Islet of Langerhans (tissue), 1 donor: ENCODE data around the gene BANF1.
"Not testable (repeated sequence)": the region's sequence is repeated elsewhere in the genome, so short reads cannot be mapped to it uniquely, and the experiment has no call there.

Experiments
- FAIRE-seq: peaks from one replicate; lab custom pipeline; 2011; peaks lifted over from hg19 to GRCh38; lab: Jason Lieb, UNC

The BANF1 gene

DNA sequence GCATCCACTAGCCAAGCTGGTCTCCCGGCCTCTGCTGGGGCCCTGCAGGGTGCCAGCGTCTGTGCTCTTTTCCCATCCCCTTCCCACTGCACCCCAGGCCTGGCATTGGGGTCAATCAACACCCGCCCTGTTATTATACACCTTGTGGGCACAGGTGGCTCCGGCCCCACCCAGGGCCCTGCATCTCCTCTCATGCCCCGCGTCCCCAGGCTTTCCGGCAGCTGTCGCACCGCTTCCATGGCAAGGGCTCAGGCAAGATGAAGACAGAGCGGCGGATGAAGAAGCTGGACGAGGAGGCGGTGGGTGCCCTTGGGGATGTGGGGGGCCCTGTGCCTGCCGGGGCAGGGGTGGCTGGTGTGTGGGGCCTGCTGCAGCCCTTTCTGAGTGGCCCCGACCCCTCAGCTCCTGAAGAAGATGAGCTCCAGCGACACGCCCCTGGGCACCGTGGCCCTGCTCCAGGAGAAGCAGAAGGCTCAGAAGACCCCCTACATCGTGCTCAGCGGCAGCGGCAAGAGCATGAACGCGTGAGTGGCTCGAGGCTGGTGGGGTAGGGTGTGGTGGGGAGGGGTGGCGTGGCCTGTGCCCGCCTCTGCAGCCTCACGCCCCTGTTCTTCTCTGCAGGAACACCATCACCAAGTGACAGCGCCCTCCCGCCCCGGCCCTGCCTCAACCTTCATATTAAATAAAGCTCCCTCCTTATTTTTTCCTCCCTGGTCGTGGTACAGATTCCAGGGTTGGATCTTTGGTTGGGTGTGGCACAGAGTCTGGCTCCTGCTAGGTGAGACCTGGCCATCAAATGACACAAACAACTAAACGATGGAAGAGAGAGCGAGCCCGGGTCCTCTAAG lies 23.7 kb upstream of the BANF1 start:
- FAIRE-seq, result no peak

- FAIRE-seq, result no peak
Observed at GRCh38 chr11:65979261-65979759, 23.0 kb upstream of the BANF1 start.

DNA sequence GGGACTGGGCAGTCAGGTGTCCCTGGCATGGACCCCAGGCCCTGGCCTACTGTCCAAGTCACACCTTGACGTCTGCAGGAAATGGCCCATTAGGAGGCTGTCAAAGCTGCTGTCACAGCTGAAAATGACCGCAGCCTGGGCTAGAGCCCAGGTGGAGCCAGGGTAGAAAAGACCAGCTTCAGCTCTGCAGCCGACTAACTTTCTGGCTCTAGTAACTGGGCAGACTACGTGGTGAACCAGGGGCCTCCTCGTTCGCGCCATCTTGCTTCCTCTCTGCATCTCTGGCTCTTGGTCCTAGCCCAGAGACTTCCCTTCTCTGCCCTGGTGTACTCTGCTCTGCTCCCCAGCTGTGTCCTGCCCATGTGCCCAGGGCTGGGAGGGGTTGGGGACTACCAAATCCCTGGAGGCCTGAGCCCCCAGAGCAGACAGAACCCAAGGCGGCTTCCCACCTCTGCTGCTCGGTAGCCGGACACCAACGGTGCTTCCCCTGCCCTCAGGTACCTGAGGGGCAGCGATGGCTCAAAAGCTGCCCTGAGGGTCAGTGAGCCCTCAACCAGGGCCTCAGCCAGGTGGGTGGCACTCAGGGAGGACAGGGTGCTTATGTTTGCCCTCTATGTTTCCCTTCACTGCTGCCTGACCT lies 21.1 kb upstream of the BANF1 start:
- no peak for FAIRE-seq

GRCh38 chr11:65981972-65982823 lies 20.1 kb upstream of the BANF1 start:
- FAIRE-seq, result no peak

DNA sequence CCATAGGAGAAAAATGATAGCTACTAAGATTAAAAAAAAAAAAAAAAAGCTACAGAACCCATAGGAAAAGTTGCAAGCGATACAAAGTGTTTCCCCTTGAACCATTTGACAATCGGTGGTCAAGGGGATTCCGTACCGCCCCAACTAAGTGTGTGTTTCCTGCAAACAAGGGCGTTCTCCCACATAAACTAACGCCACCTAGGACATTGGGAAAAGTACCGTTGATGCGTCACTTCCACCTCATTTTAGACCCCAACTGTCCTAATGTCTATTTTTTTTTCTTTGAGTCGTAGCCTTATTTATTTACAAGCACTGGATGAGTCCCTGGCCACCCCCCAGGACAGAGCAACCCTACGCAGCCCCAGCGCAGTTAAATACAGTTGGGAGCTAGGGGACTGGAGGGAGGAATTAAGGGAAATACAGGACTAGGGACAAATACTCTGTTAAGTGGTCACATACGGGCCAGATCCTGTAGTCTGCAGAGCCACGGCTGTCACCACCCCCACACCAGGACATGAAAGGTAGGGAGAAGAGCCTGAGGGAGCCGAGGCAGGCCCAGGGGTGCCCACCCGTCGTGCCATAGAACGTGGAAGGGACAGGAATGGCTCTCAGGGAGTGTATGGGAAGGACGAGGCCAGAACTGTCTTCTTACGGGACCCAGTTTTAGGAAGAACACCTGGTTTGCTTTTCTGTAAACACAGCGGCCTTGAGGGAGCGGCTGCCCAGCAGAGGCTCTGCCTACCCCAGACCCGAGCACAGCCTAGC lies 19.3 kb upstream of the BANF1 start:
- FAIRE-seq, result no peak

- no peak for FAIRE-seq
Observed at GRCh38 chr11:65983589-65983987, 18.7 kb upstream of the BANF1 start.

DNA sequence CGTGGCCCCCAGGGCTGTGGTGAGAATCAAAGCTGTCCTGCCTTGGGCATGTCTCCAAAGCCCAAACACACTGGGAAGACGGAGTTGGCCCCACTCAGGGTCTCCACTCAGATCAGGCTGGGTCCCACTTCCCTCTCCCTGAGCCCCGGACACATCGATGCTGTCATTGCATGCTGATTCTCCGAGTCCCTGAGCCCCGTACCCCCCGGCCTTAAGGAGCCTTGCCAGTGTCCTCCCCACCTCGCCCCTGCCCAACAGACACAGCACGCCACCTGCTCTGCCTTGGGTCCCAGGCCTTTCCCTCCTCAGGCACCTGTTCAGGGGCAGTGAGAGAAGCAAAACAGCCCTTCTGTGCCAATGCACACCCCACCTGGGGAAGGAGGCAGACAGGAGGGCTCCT lies 15.0 kb upstream of the BANF1 start:
- FAIRE-seq, result no peak

- FAIRE-seq, result peak; percentile 88
Observed at GRCh38 chr11:65988791-65989592, 13.3 kb upstream of the BANF1 start.

- FAIRE-seq, result no peak
Observed at GRCh38 chr11:65992056-65992455, 10.2 kb upstream of the BANF1 start.

- no peak for FAIRE-seq
Observed at GRCh38 chr11:65997286-65997685, 5.0 kb upstream of the BANF1 start.

GRCh38 chr11:66002648-66003225 lies 434 bp downstream of the BANF1 start:
- FAIRE-seq, result no peak

DNA sequence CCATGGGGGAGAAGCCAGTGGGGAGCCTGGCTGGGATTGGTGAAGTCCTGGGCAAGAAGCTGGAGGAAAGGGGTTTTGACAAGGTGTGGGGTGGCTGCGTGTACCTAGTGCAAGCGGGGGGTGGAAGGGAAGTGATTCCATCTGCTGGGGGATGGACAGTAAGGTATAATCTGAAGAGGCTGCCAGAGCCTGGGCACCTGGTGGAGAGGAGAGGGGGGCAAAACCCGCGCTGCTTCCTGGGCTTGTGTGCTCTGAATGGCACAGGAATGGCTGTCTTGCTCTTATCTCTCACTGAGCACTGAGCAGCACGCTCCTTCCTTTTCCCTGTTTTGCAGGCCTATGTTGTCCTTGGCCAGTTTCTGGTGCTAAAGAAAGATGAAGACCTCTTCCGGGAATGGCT lies 988 bp downstream of the BANF1 start:
- no peak for FAIRE-seq

DNA sequence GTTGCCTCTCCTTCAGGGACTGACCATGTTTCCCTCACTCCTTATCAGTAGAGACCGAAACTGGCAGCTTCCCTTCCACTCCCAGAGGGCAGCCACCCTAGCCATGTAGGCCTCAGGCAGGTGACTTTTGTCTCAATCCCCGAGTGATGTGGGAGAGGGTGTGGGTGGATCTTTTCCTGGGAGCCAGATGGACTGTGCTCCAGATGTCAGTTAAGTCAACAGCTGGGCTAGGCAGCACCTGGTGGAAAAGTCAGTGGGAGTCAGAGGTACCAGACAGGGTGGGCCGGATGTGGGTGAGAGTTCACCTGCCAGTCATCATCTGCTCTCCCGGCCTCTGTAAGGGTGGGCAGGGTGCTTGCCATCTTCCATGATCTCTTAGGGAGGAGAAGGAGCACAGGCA lies 1.9 kb downstream of the BANF1 start:
- FAIRE-seq, result no peak

- FAIRE-seq, result no peak
Observed at GRCh38 chr11:66006134-66006890, 4.0 kb downstream of the BANF1 start.

DNA sequence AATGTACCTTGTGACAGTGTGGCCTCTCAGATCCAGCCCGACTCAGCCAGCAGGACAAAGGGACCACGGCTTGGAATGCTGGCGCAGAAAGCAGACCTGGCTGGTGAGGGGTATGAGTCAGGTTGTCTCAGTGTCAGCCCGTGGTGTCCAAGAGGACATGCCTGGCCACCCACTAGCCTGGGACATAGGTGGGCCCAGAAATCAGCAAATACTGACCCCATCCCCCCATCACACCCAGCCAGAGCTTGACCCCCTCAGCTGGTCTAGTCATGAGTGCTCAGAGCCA lies 4.5 kb downstream of the BANF1 start:
- FAIRE-seq, result no peak

DNA sequence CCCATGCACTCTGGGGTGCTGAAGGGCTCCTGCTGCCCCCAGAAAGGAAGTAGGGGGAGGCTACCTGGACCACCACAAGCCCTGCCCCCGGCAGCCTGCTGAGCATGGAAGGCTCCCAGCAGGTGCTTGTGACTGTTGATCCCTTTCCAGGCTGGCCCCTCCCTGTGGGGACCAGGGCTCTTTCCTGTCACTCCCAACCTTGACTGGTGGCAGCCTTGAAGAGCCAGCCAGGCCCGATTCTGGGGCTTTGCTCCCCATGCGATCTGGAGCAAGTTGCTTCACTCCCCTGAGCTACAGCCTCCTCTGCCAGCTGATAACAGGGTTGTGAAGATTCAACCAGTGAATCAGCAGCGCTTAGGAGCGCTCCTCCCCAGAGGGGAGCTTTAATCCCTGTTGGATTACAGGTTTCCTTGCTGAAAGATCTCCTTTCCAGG lies 4.9 kb downstream of the BANF1 start:
- FAIRE-seq, result no peak

DNA sequence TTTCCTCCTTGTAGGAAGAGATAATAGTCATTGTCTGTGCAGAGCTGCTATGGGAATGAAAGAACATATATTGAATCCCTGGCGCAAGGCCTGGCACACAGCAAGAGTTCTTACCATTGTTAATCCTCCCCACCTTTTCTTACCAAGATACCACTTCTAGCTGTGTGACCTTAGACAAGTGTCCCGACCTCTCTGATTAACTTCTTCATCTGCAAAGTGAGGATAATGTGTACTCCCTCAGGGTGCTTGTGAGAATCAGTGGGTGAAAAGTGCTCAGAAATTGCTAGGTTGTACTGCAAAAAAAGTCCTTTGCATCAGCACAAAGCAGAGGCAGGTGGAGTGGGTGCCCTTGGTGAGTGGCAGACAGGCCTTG lies 5.8 kb downstream of the BANF1 start:
- no peak for FAIRE-seq

DNA sequence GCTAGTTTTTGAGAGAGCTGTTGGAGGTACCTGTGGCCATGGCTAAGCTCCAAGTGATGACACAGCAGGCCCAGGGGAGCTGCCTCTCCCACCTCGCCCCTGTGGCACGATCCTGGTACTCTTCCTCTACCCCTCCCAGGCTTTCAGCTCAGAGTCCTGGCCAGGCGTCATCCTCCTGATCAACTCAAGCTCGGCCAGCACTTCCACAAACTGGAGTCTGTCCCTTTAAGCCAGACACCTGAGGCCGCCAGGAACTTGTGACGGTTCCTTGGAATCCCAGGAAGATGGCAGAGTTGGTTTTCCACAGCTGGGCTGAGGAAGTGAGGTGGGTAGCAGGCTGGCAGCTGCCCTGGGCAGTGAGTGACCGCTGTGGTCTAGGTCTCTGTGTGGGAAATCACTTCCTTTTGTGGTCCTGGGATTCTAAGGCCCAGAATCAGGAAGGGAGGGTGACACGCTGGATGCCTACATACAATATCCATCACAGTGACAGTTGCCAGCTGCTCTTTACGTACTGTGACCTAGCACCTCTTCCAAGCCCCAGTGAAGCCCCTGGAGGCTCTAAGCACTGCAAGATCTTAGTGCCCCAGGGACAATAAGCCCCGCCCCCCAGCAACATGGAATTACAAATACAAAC lies 6.3 kb downstream of the BANF1 start:
- FAIRE-seq, result no peak

DNA sequence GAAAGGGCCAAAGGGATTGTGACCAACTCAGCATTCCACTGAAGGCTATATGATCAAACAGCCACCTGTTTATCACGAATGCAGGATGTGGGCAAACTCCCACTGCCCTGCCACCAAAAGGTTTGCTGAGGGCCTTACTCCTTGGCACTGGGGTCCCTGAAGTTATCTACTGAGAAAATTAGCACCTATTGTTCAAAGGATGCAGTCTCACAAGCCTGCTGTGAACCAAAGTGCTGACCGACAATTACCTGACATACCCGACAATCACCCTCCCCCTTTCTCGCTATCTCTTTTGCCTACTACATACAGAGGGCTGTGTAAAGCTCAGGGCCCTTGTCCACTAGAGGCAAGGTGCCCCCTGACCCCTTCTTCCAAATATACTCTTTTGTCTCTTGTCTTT lies 7.7 kb downstream of the BANF1 start:
- not testable (repeated sequence) for FAIRE-seq
